ENCODE measurements around the gene PCCA. TPM values are rescaled to one million over a fixed set of nuclear protein-coding genes. Genes with fewer than 3 reads are reported as not detected.

The PCCA gene
- polyA plus RNA-seq, 1 of the 3 experiments (the other 2 are of a cell fraction): 7.3 TPM

GRCh38 chr13:100397627-100398026 lies 308.7 kb downstream of the PCCA start:
- H2AFZ ChIP-seq (ENCODE audit: low read depth): no peak overlapping the region
- CTCF ChIA-PET: no interaction called here
- peaks cover 0 to 3% of the 10 kb centered on the region in 2 experiments for H3K36me3 ChIP-seq (replicated peaks in 1 of 2; ENCODE audit: control insufficient read depth in 1 of 2, insufficient read depth in 2 of 2, low read length in 1 of 2)
- 95% methylated on average over 4 of the region's 4 CpGs for WGBS (ENCODE audit: low lambda C conversion rate)
- no peak overlapping the region for H3K9ac ChIP-seq
- H3K4me2 ChIP-seq: no peak overlapping the region
- H3K79me2 ChIP-seq (ENCODE audit: insufficient read depth): no peaks in the 10 kb centered on the region
- H3K4me1 ChIP-seq (ENCODE audit: control insufficient read depth in 1 of 2, insufficient read depth in 2 of 2, low read depth in 1 of 2, low read length in 1 of 2): peaks cover 9 to 21% of the 10 kb centered on the region in 2 experiments; a peak in 3 of 4 replicates
- TF ChIP-seq RAD21 (IDR thresholded peaks at IDR 0.05; ENCODE audit: low read length): no peak
- no peak for TF ChIP-seq IRF3 (IDR thresholded peaks at IDR 0.05; ENCODE audit: low read depth, low read length)
- TF ChIP-seq TAF1 (IDR thresholded peaks at IDR 0.05; ENCODE audit: borderline replicate concordance, low read depth, low read length): no peak
- no peak for TF ChIP-seq ZBTB33 (IDR thresholded peaks at IDR 0.05; ENCODE audit: borderline replicate concordance, low read depth)
- TF ChIP-seq GATA2 (CRISPR knock-in tag; IDR thresholded peaks at IDR 0.05): no peak
- TF ChIP-seq PBX3 (IDR thresholded peaks at IDR 0.05): no peak
- no peak for TF ChIP-seq FOXM1 (IDR thresholded peaks at IDR 0.05; ENCODE audit: low read depth)
- no peak for TF ChIP-seq RXRA (IDR thresholded peaks at IDR 0.05; ENCODE audit: borderline replicate concordance, low read depth)
- TF ChIP-seq TEAD4 (IDR thresholded peaks at IDR 0.05; ENCODE audit: borderline replicate concordance, insufficient read depth): no peak
- TF ChIP-seq SIN3A (IDR thresholded peaks at IDR 0.05; ENCODE audit: borderline replicate concordance, low read depth, low read length): no peak
- TF ChIP-seq MAX (IDR thresholded peaks at IDR 0.05; ENCODE audit: low read depth): no peak
- TF ChIP-seq NFIC (IDR thresholded peaks at IDR 0.05; ENCODE audit: borderline replicate concordance): no peak
- TF ChIP-seq CTCF (IDR thresholded peaks at IDR 0.05): no peak
- no peak for DNase-seq
- H4K20me1 ChIP-seq (ENCODE audit: insufficient read depth): no peaks in the 10 kb centered on the region
- H3F3A ChIP-seq (replicated peaks; ENCODE audit: insufficient read depth): peaks cover 21% of the 10 kb centered on the region
- H3K9me2 ChIP-seq: no peaks in the 10 kb centered on the region
- no peaks in the 10 kb centered on the region; the same call in 1 of the 2 replicates for H3K9me3 ChIP-seq
- POLR2A ChIA-PET: no interaction called here
- no peaks in the 10 kb centered on the region for H3K27me3 ChIP-seq (ENCODE audit: insufficient read depth)
- no peak overlapping the region for H3K4me3 ChIP-seq (ENCODE audit: low read depth in 2 of 2, low read length in 1 of 2)
- no peak overlapping the region for H3K27ac ChIP-seq (ENCODE audit: low read depth in 2 of 2, low read length in 1 of 2)
